K562 (cell line): ENCODE results near the gene PSMB8. TPM values are rescaled to one million over a fixed set of nuclear protein-coding genes. Genes with fewer than 3 reads are reported as not detected.

Source experiments
- E2F8 ChIP-seq: fragments of 450-650 bp; IDR thresholded peaks from 2 replicates; pipeline ENCODE4 v1.7.1; 2018; ENCODE audit warnings: mild to moderate bottlenecking, low read depth; ENCODE audit not compliant: partially characterized antibody
- EP400 ChIP-seq: fragments of 450-650 bp; IDR thresholded peaks from 2 replicates; pipeline ENCODE4 v1.6.1; 2017; ENCODE audit warnings: antibody characterized with exemption, mild to moderate bottlenecking, moderate library complexity
- RAD21 ChIP-seq, 2 experiments: fragments of 250-450 bp in 1 of 2; fragments of 450-650 bp in 1 of 2; sonication (Bioruptor Pico) in 1 of 2; formaldehyde crosslinking in 1 of 2; IDR thresholded peaks in 1 of 2; conservative IDR thresholded peaks in 1 of 2; 2 replicates each; pipeline versions ENCODE4 v1.4.0 to v1.8.0; 2020 to 2022; ENCODE audit warnings: mild to moderate bottlenecking in 2 of 2, moderate library complexity in 1 of 2
- SMARCE1 ChIP-seq: fragments of 450-650 bp; IDR thresholded peaks from 2 replicates; pipeline ENCODE4 v1.7.1; 2016; ENCODE audit warnings: mild to moderate bottlenecking
- TOE1 ChIP-seq, 2 experiments: fragments of 450-650 bp in 1 of 2; sonication (generic) in 1 of 2; formaldehyde crosslinking in 1 of 2; IDR thresholded peaks; 2 replicates each; pipeline versions ENCODE4 v1.7.1 to v1.8.0; 2016 to 2022; ENCODE audit warnings: borderline replicate concordance in 2 of 2, mild to moderate bottlenecking in 2 of 2, antibody characterized with exemption in 1 of 2, inconsistent platforms in 1 of 2, low read depth in 1 of 2, missing genetic modification reagents in 1 of 2, moderate library complexity in 1 of 2
- UBTF ChIP-seq, 2 experiments: IDR thresholded peaks; 2 replicates each; pipeline ENCODE4 v1.6.1; 2012; ENCODE audit warnings: improper control_type of control experiment in 2 of 2, low read depth in 2 of 2, low read length in 2 of 2, borderline replicate concordance in 1 of 2
- XRCC5 ChIP-seq: fragments of 200-400 bp; formaldehyde crosslinking; IDR thresholded peaks from 2 replicates; pipeline ENCODE4 v1.6.1; 2017; ENCODE audit warnings: low read depth, mild to moderate bottlenecking, low read length
- ZFP36 ChIP-seq: fragments of 150-350 bp; IDR thresholded peaks from 2 replicates; pipeline ENCODE4 v1.6.1; 2018; ENCODE audit warnings: low read length, low read depth; ENCODE audit not compliant: partially characterized antibody
- ZNF24 ChIP-seq: fragments of 450-650 bp; IDR thresholded peaks from 2 replicates; pipeline ENCODE4 v1.6.1; 2016
- ZSCAN32 ChIP-seq: fragments of 450-650 bp; formaldehyde crosslinking; IDR thresholded peaks from 2 replicates; pipeline ENCODE4 v1.4.0; 2020; ENCODE audit warnings: mild to moderate bottlenecking, moderate library complexity
- polyA plus RNA-seq, 8 experiments: library from polyadenylated mRNA; depleted of rRNA in 4 of 8; stranded (reverse) in 5 of 8; unstranded in 3 of 8; fragments of >200 nt; fragmentation: Nextera tagmentation in 2 of 8; fragmentation: Illumina TruSeq in 1 of 8; extraction: Ambion mirVana in 2 of 8; extraction: Trizol in 1 of 8; gene quantifications; 2 replicates each; pipeline versions ENCODE4 v1.2.1 to v1.2.3, GENCODE V29; 2011 to 2014; ENCODE audit warnings: inconsistent platforms in 1 of 8, missing spikeins in 1 of 8
- total RNA-seq, 7 experiments: library from RNA; depleted of rRNA in 6 of 7; stranded (reverse); fragments of >200 nt in 6 of 7; fragmentation: Illumina TruSeq in 2 of 7; extraction: Trizol in 2 of 7; gene quantifications; 2 replicates each; pipeline versions ENCODE4 v1.2.1 to v1.2.3, GENCODE V29; 2011 to 2021; ENCODE audit warnings: low replicate concordance in 1 of 7
- TF ChIP-seq, protein P1 (sequence below), 2 experiments: fragments of 450-650 bp; formaldehyde crosslinking in 1 of 2; IDR thresholded peaks; 2 replicates each; pipeline versions ENCODE4 v1.4.0 to v1.6.1; 2014 to 2020; ENCODE audit warnings: mild to moderate bottlenecking in 2 of 2, borderline replicate concordance in 1 of 2, low read depth in 1 of 2

The PSMB8 gene
- total and polyA plus RNA-seq, 9 of the 15 experiments (the other 6 are each of a cell fraction or from before 2014, with no cell fraction given): 0.71 to 4.0 (median 2.4) TPM

GRCh38 chr6:32853541-32854375, 9.9 kb upstream of the PSMB8 start, which contains the start of the genes PSMB9 and TAP1 (continued):
- TF ChIP-seq E2F8: peak; percentile 76
- peak; percentile 48; the same call in 1 of the 2 replicates for TF ChIP-seq TOE1 (IDR thresholded peaks at IDR 0.05; ENCODE audit: borderline replicate concordance)
- TF ChIP-seq TOE1 (CRISPR knock-in tag; IDR thresholded peaks at IDR 0.05; ENCODE audit: borderline replicate concordance, low read depth): 0 out of 2 replicates have a peak, but pooled peaks have one; percentile 10
- peak; percentile 84 to 87 for TF ChIP-seq RAD21 (CRISPR knock-in tag; conservative IDR thresholded peaks at IDR 0.05 in 1 of 2, IDR thresholded peaks at IDR 0.05 in 1 of 2)
- peak; percentile 94 for TF ChIP-seq EP400
- TF ChIP-seq UBTF (IDR thresholded peaks at IDR 0.05; ENCODE audit: borderline replicate concordance in 1 of 2, low read depth in 2 of 2, low read length in 2 of 2): peak; percentile 36 to 49; a peak in 1 of 4 replicates
- TF ChIP-seq ZSCAN32 (CRISPR knock-in tag): no peak
- peak; percentile 64; the same call in 1 of the 2 replicates for TF ChIP-seq ZNF24
- peak; percentile 52; the same call in 1 of the 2 replicates for TF ChIP-seq SMARCE1
- TF ChIP-seq XRCC5: peak; percentile 90; the same call in 1 of the 2 replicates
- TF ChIP-seq, protein P1, sequence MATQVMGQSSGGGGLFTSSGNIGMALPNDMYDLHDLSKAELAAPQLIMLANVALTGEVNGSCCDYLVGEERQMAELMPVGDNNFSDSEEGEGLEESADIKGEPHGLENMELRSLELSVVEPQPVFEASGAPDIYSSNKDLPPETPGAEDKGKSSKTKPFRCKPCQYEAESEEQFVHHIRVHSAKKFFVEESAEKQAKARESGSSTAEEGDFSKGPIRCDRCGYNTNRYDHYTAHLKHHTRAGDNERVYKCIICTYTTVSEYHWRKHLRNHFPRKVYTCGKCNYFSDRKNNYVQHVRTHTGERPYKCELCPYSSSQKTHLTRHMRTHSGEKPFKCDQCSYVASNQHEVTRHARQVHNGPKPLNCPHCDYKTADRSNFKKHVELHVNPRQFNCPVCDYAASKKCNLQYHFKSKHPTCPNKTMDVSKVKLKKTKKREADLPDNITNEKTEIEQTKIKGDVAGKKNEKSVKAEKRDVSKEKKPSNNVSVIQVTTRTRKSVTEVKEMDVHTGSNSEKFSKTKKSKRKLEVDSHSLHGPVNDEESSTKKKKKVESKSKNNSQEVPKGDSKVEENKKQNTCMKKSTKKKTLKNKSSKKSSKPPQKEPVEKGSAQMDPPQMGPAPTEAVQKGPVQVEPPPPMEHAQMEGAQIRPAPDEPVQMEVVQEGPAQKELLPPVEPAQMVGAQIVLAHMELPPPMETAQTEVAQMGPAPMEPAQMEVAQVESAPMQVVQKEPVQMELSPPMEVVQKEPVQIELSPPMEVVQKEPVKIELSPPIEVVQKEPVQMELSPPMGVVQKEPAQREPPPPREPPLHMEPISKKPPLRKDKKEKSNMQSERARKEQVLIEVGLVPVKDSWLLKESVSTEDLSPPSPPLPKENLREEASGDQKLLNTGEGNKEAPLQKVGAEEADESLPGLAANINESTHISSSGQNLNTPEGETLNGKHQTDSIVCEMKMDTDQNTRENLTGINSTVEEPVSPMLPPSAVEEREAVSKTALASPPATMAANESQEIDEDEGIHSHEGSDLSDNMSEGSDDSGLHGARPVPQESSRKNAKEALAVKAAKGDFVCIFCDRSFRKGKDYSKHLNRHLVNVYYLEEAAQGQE (IDR thresholded peaks at IDR 0.05; ENCODE audit: borderline replicate concordance): peak; percentile 97
- TF ChIP-seq, protein P1 (CRISPR knock-in tag; IDR thresholded peaks at IDR 0.05; ENCODE audit: low read depth): peak; percentile 92
- TF ChIP-seq ZFP36: peak; percentile 16
